Gastroesophageal sphincter (tissue), 4 donors: ENCODE measurements around the gene RUNX2. TPM values are rescaled to one million over a fixed set of nuclear protein-coding genes. Genes with fewer than 3 reads are reported as not detected.

Source experiments
- ATAC-seq: fragments of 150-250 bp; one replicate; pipeline ENCODE4 v1.9.1; 2016; ENCODE audit warnings: mild to moderate bottlenecking, moderate library complexity
- H3K27ac ChIP-seq, 4 donors: fragments of 200-600 bp; sonication (generic) in 3 of 4; 1 replicate in 3 of 4; 2 replicates in 1 of 4; pipeline ENCODE4 v1.5.1; 2016 to 2019
- H3K27me3 ChIP-seq: fragments of 200-600 bp; sonication (generic); one replicate; pipeline ENCODE4 v1.5.1; 2019
- H3K36me3 ChIP-seq, 2 donors: fragments of 200-600 bp; sonication (generic); one replicate each; pipeline ENCODE4 v1.5.1; 2019; ENCODE audit warnings: control low read depth in 1 of 2
- H3K4me1 ChIP-seq, 3 donors: fragments of 200-600 bp; sonication (generic); 1 replicate in 2 of 3; 2 replicates in 1 of 3; pipeline ENCODE4 v1.5.1; 2016 to 2019; ENCODE audit warnings: control low read depth in 2 of 3
- H3K4me3 ChIP-seq, 2 donors: fragments of 200-600 bp; sonication (generic); one replicate each; pipeline ENCODE4 v1.5.1; 2019; ENCODE audit warnings: mild to moderate bottlenecking in 1 of 2, moderate library complexity in 1 of 2
- H3K9me3 ChIP-seq, 3 donors: fragments of 200-600 bp; sonication (generic); one replicate each; pipeline ENCODE4 v1.5.1; 2017 to 2019; ENCODE audit warnings: control low read depth in 2 of 3
- EP300 ChIP-seq: sonication (generic); formaldehyde crosslinking; IDR thresholded peaks from one replicate; pipeline ENCODE4 v1.6.1; 2017; ENCODE audit warnings: antibody characterized with exemption, mild to moderate bottlenecking
- POLR2A ChIP-seq, 2 donors: fragments of 450-650 bp; IDR thresholded peaks; one replicate each; pipeline ENCODE4 v1.6.1; 2017; ENCODE audit warnings: antibody characterized with exemption in 2 of 2, mild to moderate bottlenecking in 2 of 2, moderate library complexity in 1 of 2
- POLR2AphosphoS5 ChIP-seq: sonication (generic); formaldehyde crosslinking; IDR thresholded peaks from one replicate; pipeline ENCODE4 v1.6.1; 2017; ENCODE audit warnings: antibody characterized with exemption
- whole genome bisulfite sequencing, 2 donors: methylation state at CpG; one replicate each; pipeline ENCODE4 v1.1.5; 2018; ENCODE audit warnings: low coverage in 1 of 2; 5-methylcytosine and 5-hydroxymethylcytosine counted together
- total RNA-seq, 4 donors: library from RNA; depleted of rRNA; stranded (reverse); fragments of >200 nt; gene quantifications; one replicate each; pipeline ENCODE4 v1.1.0, GENCODE V29; 2016
- TF ChIP-seq, protein P1 (sequence below), 4 experiments: fragments of 200-600 bp in 2 of 4; fragments of 450-650 bp in 2 of 4; sonication (generic) in 1 of 4; IDR thresholded peaks; one replicate each; pipeline ENCODE4 v1.5.1; 2017 to 2019; ENCODE audit warnings: antibody characterized with exemption in 4 of 4, mild to moderate bottlenecking in 2 of 4, moderate library complexity in 2 of 4

The RUNX2 gene
- total RNA-seq, 4 donors from 2014 or later, result 0.16 to 0.94 (median 0.65) TPM

DNA sequence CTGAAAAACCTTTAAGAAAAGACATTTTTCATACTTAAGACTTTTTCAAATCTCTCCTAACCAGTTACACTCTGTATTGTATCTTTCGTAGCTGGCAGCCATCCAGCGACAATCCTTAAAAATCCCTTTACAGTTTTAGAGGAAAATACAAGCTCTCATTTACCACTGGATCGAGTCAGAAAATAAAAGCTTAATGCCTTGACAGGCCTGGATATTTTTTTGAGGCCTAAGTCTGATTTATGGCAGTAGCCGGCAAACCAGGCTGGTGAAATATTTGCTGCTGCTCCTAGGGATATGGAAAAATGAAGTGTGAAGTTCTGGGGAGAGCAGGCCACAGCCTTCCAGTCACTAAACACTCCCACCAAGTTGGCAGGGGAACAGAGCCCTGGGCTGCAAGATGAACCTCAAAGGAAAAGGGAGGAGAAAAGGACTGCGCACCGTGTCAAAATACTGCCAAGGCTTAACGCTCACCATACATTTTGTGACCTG lies 262.6 kb downstream of the RUNX2 start:
- Histone ChIP-seq H3K36me3 (no peaks in the 10 kb centered on the region), H3K27me3 (peaks cover 10% of the 10 kb centered on the region), H3K27ac (peak overlapping the region in 3 of 4 donors; percentile 15 to 46 (median 36)), H3K4me1 (peaks cover 0 to 22% (median 12%) of the 10 kb centered on the region in 3 donors), H3K9me3 (no peaks in the 10 kb centered on the region), H3K4me3 (no peak overlapping the region)
- ATAC-seq, result no peak
- 19 to 23% methylated on average over 5 to 7 of the region's 7 CpGs for WGBS, 2 donors
- TF ChIP-seq EP300, result no peak
- no peak for TF ChIP-seq POLR2A (IDR thresholded peaks at IDR 0.05)
- TF ChIP-seq, protein P1, sequence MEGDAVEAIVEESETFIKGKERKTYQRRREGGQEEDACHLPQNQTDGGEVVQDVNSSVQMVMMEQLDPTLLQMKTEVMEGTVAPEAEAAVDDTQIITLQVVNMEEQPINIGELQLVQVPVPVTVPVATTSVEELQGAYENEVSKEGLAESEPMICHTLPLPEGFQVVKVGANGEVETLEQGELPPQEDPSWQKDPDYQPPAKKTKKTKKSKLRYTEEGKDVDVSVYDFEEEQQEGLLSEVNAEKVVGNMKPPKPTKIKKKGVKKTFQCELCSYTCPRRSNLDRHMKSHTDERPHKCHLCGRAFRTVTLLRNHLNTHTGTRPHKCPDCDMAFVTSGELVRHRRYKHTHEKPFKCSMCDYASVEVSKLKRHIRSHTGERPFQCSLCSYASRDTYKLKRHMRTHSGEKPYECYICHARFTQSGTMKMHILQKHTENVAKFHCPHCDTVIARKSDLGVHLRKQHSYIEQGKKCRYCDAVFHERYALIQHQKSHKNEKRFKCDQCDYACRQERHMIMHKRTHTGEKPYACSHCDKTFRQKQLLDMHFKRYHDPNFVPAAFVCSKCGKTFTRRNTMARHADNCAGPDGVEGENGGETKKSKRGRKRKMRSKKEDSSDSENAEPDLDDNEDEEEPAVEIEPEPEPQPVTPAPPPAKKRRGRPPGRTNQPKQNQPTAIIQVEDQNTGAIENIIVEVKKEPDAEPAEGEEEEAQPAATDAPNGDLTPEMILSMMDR (IDR thresholded peaks at IDR 0.05), result no peak
- TF ChIP-seq POLR2AphosphoS5, result no peak

DNA sequence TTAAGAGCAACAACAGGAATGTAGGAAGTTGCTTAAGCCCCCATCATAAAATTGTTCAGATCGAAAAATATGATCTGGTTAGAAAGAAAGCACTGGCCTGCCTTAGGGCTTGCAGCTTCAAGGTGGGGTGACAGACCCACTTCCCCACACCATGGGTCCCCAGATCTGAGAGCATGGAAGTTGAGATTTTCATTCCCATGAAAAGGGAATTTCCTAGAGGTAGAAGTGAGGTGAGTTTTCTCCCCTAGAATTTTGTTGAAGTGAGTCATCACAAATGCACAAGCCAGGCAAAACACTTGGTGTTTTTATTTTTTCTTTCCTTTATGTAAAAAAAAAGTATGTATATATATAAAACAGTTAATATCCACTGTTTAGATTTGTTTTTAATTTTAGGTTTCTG lies 263.2 kb downstream of the RUNX2 start:
- Histone ChIP-seq H3K27ac (no peak overlapping the region), H3K27me3 (peaks cover 7% of the 10 kb centered on the region), H3K9me3 (no peaks in the 10 kb centered on the region), H3K4me3 (no peak overlapping the region), H3K36me3 (no peaks in the 10 kb centered on the region), H3K4me1 (peaks cover 0 to 22% (median 12%) of the 10 kb centered on the region in 3 donors)
- WGBS, 2 donors, result 56 to 77% methylated on average over 1 of the region's 1 CpG
- no peak for ATAC-seq
- TF ChIP-seq, protein P1 (IDR thresholded peaks at IDR 0.05), result no peak
- TF ChIP-seq EP300 (no peak), POLR2AphosphoS5 (no peak), POLR2A (IDR thresholded peaks at IDR 0.05) (no peak)

GRCh38 chr6:45591890-45592289 lies 263.8 kb downstream of the RUNX2 start:
- H3K36me3 ChIP-seq, result no peaks in the 10 kb centered on the region
- TF ChIP-seq POLR2AphosphoS5, result no peak
- TF ChIP-seq EP300, result no peak
- TF ChIP-seq, protein P1 (IDR thresholded peaks at IDR 0.05), result no peak
- no peak for TF ChIP-seq POLR2A (IDR thresholded peaks at IDR 0.05)
- 76 to 77% methylated on average over 4 to 5 of the region's 5 CpGs for WGBS, 2 donors
- peaks cover 0 to 22% (median 12%) of the 10 kb centered on the region in 3 donors for H3K4me1 ChIP-seq
- peaks cover 5% of the 10 kb centered on the region for H3K27me3 ChIP-seq
- H3K27ac ChIP-seq, result no peak overlapping the region
- no peaks in the 10 kb centered on the region for H3K9me3 ChIP-seq
- ATAC-seq, result no peak
- no peak overlapping the region for H3K4me3 ChIP-seq

DNA sequence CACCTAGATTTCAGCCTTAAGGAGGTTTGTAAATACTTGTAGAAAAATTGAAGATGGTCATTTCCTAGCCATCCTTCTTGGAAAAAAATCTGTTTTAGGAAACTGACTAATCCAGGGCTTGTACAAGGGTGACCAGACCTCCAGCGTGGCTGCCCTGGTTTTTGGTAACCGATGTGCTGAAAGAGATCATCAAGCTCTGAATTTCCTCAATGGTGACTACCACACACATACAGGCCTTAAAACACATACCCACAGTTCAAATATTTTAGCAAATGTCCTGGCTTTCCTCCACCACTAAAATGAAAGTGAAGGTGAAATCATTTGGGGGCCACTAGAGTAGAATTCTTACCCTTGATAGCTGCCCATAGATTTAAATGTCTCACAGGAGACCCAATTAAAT lies 264.9 kb downstream of the RUNX2 start:
- ATAC-seq, result no peak
- Histone ChIP-seq H3K4me3 (no peak overlapping the region), H3K9me3 (no peaks in the 10 kb centered on the region), H3K27ac (no peak overlapping the region), H3K4me1 (peaks cover 0 to 22% (median 12%) of the 10 kb centered on the region in 3 donors), H3K27me3 (no peaks in the 10 kb centered on the region), H3K36me3 (no peaks in the 10 kb centered on the region)
- TF ChIP-seq POLR2AphosphoS5 (no peak), POLR2A (IDR thresholded peaks at IDR 0.05) (no peak), EP300 (no peak)
- TF ChIP-seq, protein P1 (IDR thresholded peaks at IDR 0.05), result no peak
- 77 to 90% methylated on average over 2 of the region's 2 CpGs for WGBS, 2 donors

- no peak overlapping the region for H3K4me3 ChIP-seq
- TF ChIP-seq, protein P1 (IDR thresholded peaks at IDR 0.05), result no peak
- TF ChIP-seq POLR2A (IDR thresholded peaks at IDR 0.05) (no peak), POLR2AphosphoS5 (no peak), EP300 (no peak)
- no peak for ATAC-seq
Observed at GRCh38 chr6:45595010-45595851, 267.1 kb downstream of the RUNX2 start.

More at GRCh38 chr6:45595010-45595851, 267.1 kb downstream of the RUNX2 start:
- Histone ChIP-seq H3K27me3 (no peaks in the 10 kb centered on the region), H3K36me3 (no peaks in the 10 kb centered on the region), H3K4me1 (peaks cover 0 to 16% (median 9%) of the 10 kb centered on the region in 3 donors), H3K27ac (no peak overlapping the region), H3K9me3 (peaks cover 0 to 8% (median 0%) of the 10 kb centered on the region in 3 donors)
- WGBS, 2 donors, result 79 to 88% methylated on average over 3 to 5 of the region's 5 CpGs
